ENCODE results near the gene ADAP1.

GRCh38 chr7:849145-849544, 105.3 kb downstream of the ADAP1 start:
- TF ChIP-seq EZH2 (IDR thresholded peaks at IDR 0.05; ENCODE audit: low read length) (no peak), CTCF (optimal IDR thresholded peaks at IDR 0.05 in 1 of 3, IDR thresholded peaks at IDR 0.05 in 1 of 3, conservative IDR thresholded peaks at IDR 0.05 in 1 of 3; ENCODE audit: extremely low read depth in 1 of 3, insufficient read depth in 2 of 3, low read length in 3 of 3) (no peak)

All from keratinocyte (primary cell).